ENCODE data around the gene RBMS3. TPM values are rescaled to one million over a fixed set of nuclear protein-coding genes. Genes with fewer than 3 reads are reported as not detected.

Gene RBMS3
- total and polyA plus RNA-seq, 5 donors from 2014 or later, result 5.2 to 18.8 (median 8.5) TPM

DNA sequence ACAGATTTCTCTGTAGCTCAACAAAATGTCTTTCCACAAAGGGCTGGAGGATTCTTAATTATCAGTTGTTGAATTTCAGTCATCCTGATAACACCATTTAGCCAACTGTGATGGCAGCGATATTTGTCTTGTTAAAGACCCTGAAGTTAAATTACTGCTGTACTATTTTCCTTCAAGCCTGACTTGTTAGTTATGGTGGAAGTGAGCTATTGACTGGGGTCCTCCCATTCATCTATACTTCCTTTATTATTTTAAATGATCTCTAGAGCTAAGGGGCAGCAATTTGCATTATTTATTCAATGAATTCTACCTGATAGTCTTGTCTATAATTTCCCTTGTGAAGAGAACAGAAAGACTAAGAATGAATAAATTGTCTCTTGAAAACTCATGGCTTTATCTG, 64.1 kb downstream of the RBMS3 start:
- Mint-ChIP-seq H3K9me3 (peaks cover 0 to 2% (median 0%) of the 10 kb centered on the region in 7 donors), H3K4me3 (no peak overlapping the region)
- no peak for ATAC-seq (ENCODE audit: low read depth in 2 of 2)

DNA sequence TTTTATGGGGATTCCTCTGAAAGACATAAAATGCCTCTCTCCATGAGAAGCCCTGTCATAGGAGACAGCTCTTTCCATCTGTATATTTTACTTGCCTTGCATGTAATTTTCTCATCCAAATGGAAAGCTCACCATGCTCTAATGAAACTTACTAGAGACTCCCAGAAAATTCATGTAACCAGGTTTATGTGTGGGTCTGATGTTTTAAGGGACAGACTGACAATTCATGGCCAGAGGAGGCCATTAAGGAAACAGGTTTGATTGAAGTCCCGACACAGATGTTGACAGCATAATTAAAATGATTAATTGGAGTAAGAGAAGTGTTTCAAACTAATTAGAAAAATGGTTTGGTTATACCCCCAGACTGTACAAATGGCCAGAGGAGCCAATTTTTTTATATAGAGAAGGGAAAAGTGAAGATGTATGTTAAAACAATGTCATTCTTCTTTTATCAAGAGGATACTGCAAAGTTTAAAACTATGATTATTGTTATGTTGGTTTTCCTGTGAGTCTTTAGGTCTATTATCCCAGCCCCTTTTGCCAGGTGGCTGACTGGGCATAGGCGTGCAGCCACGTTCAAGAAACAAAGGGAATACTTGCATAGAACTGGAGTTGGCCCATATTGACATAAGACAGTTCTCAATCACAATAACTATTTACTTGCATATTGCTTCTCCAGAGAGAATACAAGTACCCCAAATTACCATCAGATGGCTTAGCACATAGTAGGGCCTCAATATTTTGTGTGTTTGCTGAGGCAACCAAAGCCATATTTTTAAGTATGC, 64.8 kb downstream of the RBMS3 start:
- Histone ChIP-seq H3K9me3 (ENCODE audit: control insufficient read depth in 2 of 2, low read length in 2 of 2) (no peaks in the 10 kb centered on the region), H3K4me3 (ENCODE audit: low read depth, low read length) (no peak overlapping the region), H3K27ac (ENCODE audit: insufficient read depth, low read length, poor library complexity, severe bottlenecking) (no peak overlapping the region), H3K4me1 (ENCODE audit: control insufficient read depth, insufficient read depth, low read length, poor library complexity, severe bottlenecking) (no peaks in the 10 kb centered on the region), H3K27me3 (ENCODE audit: control insufficient read depth, insufficient read depth, low read length) (no peaks in the 10 kb centered on the region), H3K36me3 (ENCODE audit: control insufficient read depth, insufficient read depth, low read length) (no peaks in the 10 kb centered on the region)
- Mint-ChIP-seq H3K27me3 (no peaks in the 10 kb centered on the region), H3K4me3 (no peak overlapping the region), H3K9me3 (peaks cover 0 to 2% (median 0%) of the 10 kb centered on the region in 7 donors), H3K27ac (no peak overlapping the region), H3K36me3 (no peaks in the 10 kb centered on the region), H3K4me1 (peaks cover 0 to 16% (median 10%) of the 10 kb centered on the region in 4 donors)
- ATAC-seq (ENCODE audit: low read depth in 2 of 2) (no peak), DNase-seq (no peak)

More for the DNA sequence above, 64.1 kb downstream of the RBMS3 start:
- no peak overlapping the region for H3K27ac Mint-ChIP-seq
- no peak overlapping the region for H3K4me3 ChIP-seq (ENCODE audit: low read depth, low read length)
- H3K36me3 ChIP-seq (ENCODE audit: control insufficient read depth, insufficient read depth, low read length), result no peaks in the 10 kb centered on the region
- no peak overlapping the region for H3K27ac ChIP-seq (ENCODE audit: insufficient read depth, low read length, poor library complexity, severe bottlenecking)
- no peaks in the 10 kb centered on the region for H3K27me3 Mint-ChIP-seq
- H3K4me1 ChIP-seq (ENCODE audit: control insufficient read depth, insufficient read depth, low read length, poor library complexity, severe bottlenecking), result no peaks in the 10 kb centered on the region
- DNase-seq, result no peak
- no peaks in the 10 kb centered on the region for H3K27me3 ChIP-seq (ENCODE audit: control insufficient read depth, insufficient read depth, low read length)
- peaks cover 0 to 16% (median 10%) of the 10 kb centered on the region in 4 donors for H3K4me1 Mint-ChIP-seq
- no peaks in the 10 kb centered on the region for H3K9me3 ChIP-seq (ENCODE audit: control insufficient read depth in 2 of 2, low read length in 2 of 2)
- no peaks in the 10 kb centered on the region for H3K36me3 Mint-ChIP-seq

DNA sequence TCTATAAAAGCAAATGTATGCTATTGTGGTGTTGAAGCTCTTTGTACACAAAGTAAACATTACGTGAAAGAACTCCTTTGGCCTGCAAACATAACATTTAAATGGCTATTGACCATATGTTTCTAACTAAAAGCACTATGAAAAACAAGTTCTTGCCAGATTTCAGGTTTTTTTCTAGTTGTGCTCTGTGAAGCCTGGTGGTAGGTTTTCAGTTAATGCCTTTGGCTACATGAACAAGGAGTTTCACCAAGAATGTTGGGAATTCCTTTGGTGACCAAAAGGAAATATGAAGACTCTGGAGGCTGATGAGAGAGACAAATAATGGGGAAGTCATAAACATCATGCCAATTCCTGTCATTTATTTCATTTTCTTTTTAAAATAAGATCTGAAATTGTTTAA, 66.0 kb downstream of the RBMS3 start:
- Histone ChIP-seq H3K9me3 (ENCODE audit: control insufficient read depth in 2 of 2, low read length in 2 of 2) (no peaks in the 10 kb centered on the region), H3K4me3 (ENCODE audit: low read depth, low read length) (no peak overlapping the region), H3K27ac (ENCODE audit: insufficient read depth, low read length, poor library complexity, severe bottlenecking) (no peak overlapping the region), H3K27me3 (ENCODE audit: control insufficient read depth, insufficient read depth, low read length) (no peaks in the 10 kb centered on the region), H3K4me1 (ENCODE audit: control insufficient read depth, insufficient read depth, low read length, poor library complexity, severe bottlenecking) (no peaks in the 10 kb centered on the region), H3K36me3 (ENCODE audit: control insufficient read depth, insufficient read depth, low read length) (no peaks in the 10 kb centered on the region)
- ATAC-seq (ENCODE audit: low read depth in 2 of 2), result no peak
- no peaks in the 10 kb centered on the region for H3K36me3 Mint-ChIP-seq
- DNase-seq, result no peak
- H3K4me1 Mint-ChIP-seq, result peaks cover 0 to 16% (median 10%) of the 10 kb centered on the region in 4 donors
- no peak overlapping the region for H3K4me3 Mint-ChIP-seq
- no peaks in the 10 kb centered on the region for H3K27me3 Mint-ChIP-seq
- H3K9me3 Mint-ChIP-seq, result peaks cover 0 to 2% (median 0%) of the 10 kb centered on the region in 7 donors
- H3K27ac Mint-ChIP-seq, result no peak overlapping the region

DNA sequence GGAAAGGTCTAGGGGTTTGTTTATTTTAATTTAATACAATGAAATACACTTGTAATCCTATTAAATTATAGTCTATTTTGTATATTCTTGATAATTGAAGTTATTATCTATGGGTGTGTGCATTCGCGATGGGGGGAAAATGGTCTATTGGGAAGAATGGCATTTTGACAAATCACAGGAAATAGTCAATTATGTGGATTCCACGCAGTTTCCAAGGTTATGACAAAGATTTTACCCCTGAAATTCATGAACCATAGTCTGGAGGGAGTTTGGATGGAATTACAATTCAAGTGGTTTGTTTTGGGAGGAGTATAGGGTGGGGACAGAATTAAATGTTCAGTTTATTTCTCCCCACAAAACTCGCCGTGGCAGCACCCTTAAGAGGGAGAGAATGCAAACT, 66.5 kb downstream of the RBMS3 start:
- no peaks in the 10 kb centered on the region for H3K4me1 ChIP-seq (ENCODE audit: control insufficient read depth, insufficient read depth, low read length, poor library complexity, severe bottlenecking)
- H3K9me3 ChIP-seq (ENCODE audit: control insufficient read depth in 2 of 2, low read length in 2 of 2), result no peaks in the 10 kb centered on the region
- H3K36me3 Mint-ChIP-seq, result no peaks in the 10 kb centered on the region
- no peak overlapping the region for H3K27ac ChIP-seq (ENCODE audit: insufficient read depth, low read length, poor library complexity, severe bottlenecking)
- H3K4me1 Mint-ChIP-seq, result peaks cover 0 to 16% (median 10%) of the 10 kb centered on the region in 4 donors
- ATAC-seq (ENCODE audit: low read depth in 2 of 2) (no peak), DNase-seq (no peak)
- no peak overlapping the region for H3K4me3 Mint-ChIP-seq
- no peak overlapping the region for H3K27ac Mint-ChIP-seq
- H3K4me3 ChIP-seq (ENCODE audit: low read depth, low read length), result no peak overlapping the region
- H3K27me3 Mint-ChIP-seq, result no peaks in the 10 kb centered on the region
- no peaks in the 10 kb centered on the region for H3K27me3 ChIP-seq (ENCODE audit: control insufficient read depth, insufficient read depth, low read length)
- H3K9me3 Mint-ChIP-seq, result peaks cover 0 to 2% (median 0%) of the 10 kb centered on the region in 7 donors
- no peaks in the 10 kb centered on the region for H3K36me3 ChIP-seq (ENCODE audit: control insufficient read depth, insufficient read depth, low read length)

DNA sequence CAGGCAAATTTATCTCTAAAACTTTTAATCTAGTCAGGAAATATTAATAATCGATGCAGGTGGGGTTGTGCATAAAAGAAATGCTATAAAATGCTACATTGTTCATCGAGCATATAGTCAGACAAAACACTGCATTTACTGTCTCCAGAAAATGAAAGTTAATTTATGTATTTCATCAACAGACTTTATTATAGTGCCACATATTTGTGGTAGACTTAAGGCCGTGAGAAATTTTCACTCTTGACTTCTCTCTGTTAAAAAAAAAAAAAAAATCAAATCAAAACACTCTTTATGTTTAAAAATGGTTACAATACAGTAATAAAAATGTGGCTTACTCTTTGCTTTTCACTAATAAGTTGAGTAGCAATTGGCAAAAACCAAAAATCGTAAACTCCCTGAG, 67.4 kb downstream of the RBMS3 start:
- H3K36me3 ChIP-seq (ENCODE audit: control insufficient read depth, insufficient read depth, low read length), result no peaks in the 10 kb centered on the region
- H3K4me3 Mint-ChIP-seq, result no peak overlapping the region
- no peak overlapping the region for H3K27ac ChIP-seq (ENCODE audit: insufficient read depth, low read length, poor library complexity, severe bottlenecking)
- no peaks in the 10 kb centered on the region for H3K27me3 Mint-ChIP-seq
- peaks cover 0 to 3% (median 0%) of the 10 kb centered on the region in 7 donors for H3K9me3 Mint-ChIP-seq
- ATAC-seq (ENCODE audit: low read depth in 2 of 2) (no peak), DNase-seq (no peak)
- H3K4me1 ChIP-seq (ENCODE audit: control insufficient read depth, insufficient read depth, low read length, poor library complexity, severe bottlenecking), result no peaks in the 10 kb centered on the region
- no peaks in the 10 kb centered on the region for H3K36me3 Mint-ChIP-seq
- H3K27me3 ChIP-seq (ENCODE audit: control insufficient read depth, insufficient read depth, low read length), result no peaks in the 10 kb centered on the region
- H3K27ac Mint-ChIP-seq, result no peak overlapping the region
- no peak overlapping the region for H3K4me3 ChIP-seq (ENCODE audit: low read depth, low read length)
- peaks cover 0 to 23% (median 10%) of the 10 kb centered on the region in 4 donors for H3K4me1 Mint-ChIP-seq
- H3K9me3 ChIP-seq (ENCODE audit: control insufficient read depth in 2 of 2, low read length in 2 of 2), result no peaks in the 10 kb centered on the region

DNA sequence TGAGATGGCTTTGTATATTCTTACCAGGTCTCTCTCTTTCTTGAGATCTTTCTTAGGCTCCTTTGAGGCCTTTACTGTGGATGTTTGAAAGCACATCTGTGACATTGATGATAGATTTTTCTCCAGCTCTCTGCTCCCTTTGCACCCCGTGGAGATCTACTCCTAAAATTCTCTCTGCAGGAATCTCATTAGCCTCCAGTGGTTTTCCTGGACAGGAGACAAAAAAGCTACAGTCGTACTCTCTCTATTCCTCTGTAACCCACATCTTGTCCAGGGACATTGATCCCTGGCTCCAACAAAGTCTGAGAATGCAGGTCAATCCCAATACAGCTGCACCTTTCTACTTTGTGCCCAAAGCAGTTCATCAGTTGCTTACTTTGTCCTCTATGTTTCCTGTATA, 68.2 kb downstream of the RBMS3 start:
- H3K4me1 Mint-ChIP-seq, result peaks cover 0 to 31% (median 10%) of the 10 kb centered on the region in 4 donors
- Histone ChIP-seq H3K4me3 (ENCODE audit: low read depth, low read length) (no peak overlapping the region), H3K27ac (ENCODE audit: insufficient read depth, low read length, poor library complexity, severe bottlenecking) (no peak overlapping the region), H3K9me3 (ENCODE audit: control insufficient read depth in 2 of 2, low read length in 2 of 2) (no peaks in the 10 kb centered on the region), H3K27me3 (ENCODE audit: control insufficient read depth, insufficient read depth, low read length) (no peaks in the 10 kb centered on the region), H3K4me1 (ENCODE audit: control insufficient read depth, insufficient read depth, low read length, poor library complexity, severe bottlenecking) (no peaks in the 10 kb centered on the region), H3K36me3 (ENCODE audit: control insufficient read depth, insufficient read depth, low read length) (no peaks in the 10 kb centered on the region)
- H3K9me3 Mint-ChIP-seq, result peaks cover 0 to 3% (median 0%) of the 10 kb centered on the region in 7 donors
- no peak overlapping the region for H3K4me3 Mint-ChIP-seq
- H3K36me3 Mint-ChIP-seq, result no peaks in the 10 kb centered on the region
- ATAC-seq (ENCODE audit: low read depth in 2 of 2) (no peak), DNase-seq (no peak)
- no peaks in the 10 kb centered on the region for H3K27me3 Mint-ChIP-seq
- peak overlapping the region in 2 of 3 donors; percentile 18 to 87 for H3K27ac Mint-ChIP-seq

DNA sequence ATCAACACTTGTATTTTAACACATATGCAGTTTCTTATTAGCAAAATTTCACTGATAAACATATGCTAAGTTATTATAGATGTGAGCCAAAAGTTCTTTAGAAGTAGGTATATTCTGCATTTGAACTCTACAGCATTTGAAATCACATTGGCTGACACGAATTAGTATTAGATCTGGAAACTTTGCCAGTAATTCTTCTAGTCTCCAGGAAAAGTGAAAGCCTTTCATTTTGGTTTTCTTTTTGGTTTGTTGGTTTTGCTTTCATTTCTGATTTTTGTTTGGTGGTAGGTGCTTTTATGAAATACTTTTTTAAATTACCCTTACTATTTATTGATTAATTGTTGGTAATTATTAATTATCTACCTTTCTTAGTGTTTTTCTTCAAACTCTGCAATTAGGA, 72.9 kb downstream of the RBMS3 start:
- peak in 1 of 3 donors; percentile 24 for DNase-seq
- Mint-ChIP-seq H3K4me1 (peaks cover 0 to 44% (median 10%) of the 10 kb centered on the region in 4 donors), H3K9me3 (peaks cover 0 to 6% (median 2%) of the 10 kb centered on the region in 7 donors), H3K27me3 (no peaks in the 10 kb centered on the region), H3K27ac (no peak overlapping the region), H3K4me3 (peak overlapping the region in 3 of 4 donors; percentile 15 to 64 (median 64)), H3K36me3 (no peaks in the 10 kb centered on the region)
- Histone ChIP-seq H3K4me3 (ENCODE audit: low read depth, low read length) (peak overlapping the region; percentile 55), H3K9me3 (ENCODE audit: control insufficient read depth in 2 of 2, low read length in 2 of 2) (no peaks in the 10 kb centered on the region), H3K27ac (ENCODE audit: insufficient read depth, low read length, poor library complexity, severe bottlenecking) (no peak overlapping the region), H3K27me3 (ENCODE audit: control insufficient read depth, insufficient read depth, low read length) (no peaks in the 10 kb centered on the region), H3K4me1 (ENCODE audit: control insufficient read depth, insufficient read depth, low read length, poor library complexity, severe bottlenecking) (no peaks in the 10 kb centered on the region), H3K36me3 (ENCODE audit: control insufficient read depth, insufficient read depth, low read length) (no peaks in the 10 kb centered on the region)
- ATAC-seq (ENCODE audit: low read depth in 2 of 2), result no peak

DNA sequence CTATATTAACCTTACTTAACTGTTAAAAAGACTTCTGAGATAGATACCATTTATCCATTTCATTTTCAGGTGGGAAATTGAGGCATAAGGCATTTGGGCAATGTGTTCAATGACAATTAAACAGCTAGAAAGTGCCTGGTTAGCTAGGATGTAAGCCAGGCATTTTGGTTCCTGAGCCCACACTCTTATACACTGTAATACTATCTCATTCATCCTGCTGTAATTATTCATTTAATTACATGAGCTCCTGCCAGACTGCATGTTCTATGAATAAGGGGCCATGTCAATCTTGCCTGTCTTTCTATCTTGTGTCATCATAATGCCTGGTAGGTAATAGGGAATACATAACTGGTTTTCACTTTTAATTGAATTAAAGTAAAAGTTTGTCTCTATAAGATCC, 74.0 kb downstream of the RBMS3 start:
- Histone ChIP-seq H3K4me3 (ENCODE audit: low read depth, low read length) (no peak overlapping the region), H3K4me1 (ENCODE audit: control insufficient read depth, insufficient read depth, low read length, poor library complexity, severe bottlenecking) (no peaks in the 10 kb centered on the region), H3K36me3 (ENCODE audit: control insufficient read depth, insufficient read depth, low read length) (no peaks in the 10 kb centered on the region), H3K27me3 (ENCODE audit: control insufficient read depth, insufficient read depth, low read length) (no peaks in the 10 kb centered on the region), H3K9me3 (ENCODE audit: control insufficient read depth in 2 of 2, low read length in 2 of 2) (no peaks in the 10 kb centered on the region), H3K27ac (ENCODE audit: insufficient read depth, low read length, poor library complexity, severe bottlenecking) (no peak overlapping the region)
- H3K4me3 Mint-ChIP-seq, result no peak overlapping the region
- DNase-seq (no peak), ATAC-seq (ENCODE audit: low read depth in 2 of 2) (no peak)
- H3K27ac Mint-ChIP-seq, result no peak overlapping the region
- peaks cover 0 to 42% (median 4%) of the 10 kb centered on the region in 4 donors for H3K4me1 Mint-ChIP-seq
- H3K9me3 Mint-ChIP-seq, result peaks cover 0 to 6% (median 2%) of the 10 kb centered on the region in 7 donors
- no peaks in the 10 kb centered on the region for H3K36me3 Mint-ChIP-seq
- no peaks in the 10 kb centered on the region for H3K27me3 Mint-ChIP-seq

All from CD4-positive, CD25-positive, alpha-beta regulatory T cell (primary cell).